ENCODE results near the gene PLIN1.

The PLIN1 gene

GRCh38 chr15:89623165-89623564 is 56.0 kb downstream of the PLIN1 start:
- DNase-seq: no peak

DNA sequence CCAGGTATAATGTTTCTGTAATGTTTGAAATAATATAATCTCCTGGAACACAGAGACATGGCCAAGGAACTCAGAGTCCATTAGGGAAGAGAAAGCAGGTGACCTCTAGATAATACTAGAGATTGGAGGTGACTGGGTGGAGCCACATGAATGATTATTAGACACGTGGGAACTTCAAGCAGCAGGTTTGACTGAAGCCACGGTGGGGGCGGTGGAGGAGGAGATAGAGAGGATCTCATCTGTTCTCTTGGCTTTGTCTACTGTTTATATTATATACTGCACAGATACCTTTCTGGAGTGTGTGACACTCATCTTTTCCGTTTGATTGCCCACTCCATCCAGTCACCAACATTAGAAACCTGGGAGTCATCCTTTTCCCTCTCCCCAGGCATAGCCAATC is 57.6 kb downstream of the PLIN1 start:
- no peak for DNase-seq

- no peak for DNase-seq
Observed at GRCh38 chr15:89616228-89616627, 62.9 kb downstream of the PLIN1 start.

- DNase-seq: no peak
Observed at GRCh38 chr15:89615135-89615534, 64.0 kb downstream of the PLIN1 start.

All from NCI-H1092 treated with DMSO at 0.1 percent for 48 hours (cell line).